Skeletal muscle tissue (tissue), 5 donors: ENCODE data around the gene SRSF1. TPM values are rescaled to one million over a fixed set of nuclear protein-coding genes. Genes with fewer than 3 reads are reported as not detected.

Source experiments
- H3K27ac ChIP-seq: one replicate; pipeline ENCODE4 v1.7.0; 2013; ENCODE audit warnings: mild to moderate bottlenecking, low read depth, low read length, inconsistent platforms
- H3K27me3 ChIP-seq, 3 donors: one replicate each; pipeline ENCODE4 v1.7.0; 2013; ENCODE audit warnings: low read length in 3 of 3; ENCODE audit not compliant: control insufficient read depth in 3 of 3, insufficient read depth in 3 of 3
- H3K36me3 ChIP-seq, 3 donors: one replicate each; pipeline ENCODE4 v1.7.0; 2013; ENCODE audit warnings: low read length in 3 of 3; ENCODE audit not compliant: control insufficient read depth in 3 of 3, insufficient read depth in 3 of 3
- H3K4me1 ChIP-seq, 3 donors: one replicate each; pipeline ENCODE4 v1.7.0; 2013; ENCODE audit warnings: low read length in 3 of 3, mild to moderate bottlenecking in 3 of 3; ENCODE audit not compliant: control insufficient read depth in 3 of 3, insufficient read depth in 3 of 3
- H3K4me3 ChIP-seq, 3 donors: one replicate each; pipeline ENCODE4 v1.7.0; 2013; ENCODE audit warnings: low read length in 3 of 3
- H3K9ac ChIP-seq, 3 donors: one replicate each; pipeline ENCODE4 v1.7.0; 2013; ENCODE audit warnings: low read length in 3 of 3, mild to moderate bottlenecking in 3 of 3, moderate library complexity in 2 of 3, low read depth in 1 of 3
- H3K9me3 ChIP-seq, 3 donors: one replicate each; pipeline ENCODE4 v1.7.0; 2013; ENCODE audit warnings: low read length in 3 of 3; ENCODE audit not compliant: control insufficient read depth in 3 of 3
- small RNA-seq: library from RNA; depleted of rRNA; stranded (forward); fragments of <200 nt; gene quantifications from one replicate; pipeline ENCODE3, GENCODE V24; 2014
- total RNA-seq: library from RNA; depleted of rRNA; stranded (reverse); fragments of >200 nt; gene quantifications from one replicate; pipeline ENCODE4 v1.2.3, GENCODE V29; 2014
- donor health status: Osteomylitis.

Gene SRSF1
- total RNA-seq, 1 donor from 2014 or later, result 224 TPM

- no peaks in the 10 kb centered on the region for H3K9me3 ChIP-seq
- no peaks in the 10 kb centered on the region for H3K27me3 ChIP-seq
- H3K36me3 ChIP-seq, result peaks cover 0 to 2% (median 0%) of the 10 kb centered on the region in 3 donors
- H3K27ac ChIP-seq, result no peak overlapping the region
- H3K4me3 ChIP-seq, result no peak overlapping the region
- peaks cover 36 to 40% (median 38%) of the 10 kb centered on the region in 3 donors for H3K4me1 ChIP-seq
- no peak overlapping the region for H3K9ac ChIP-seq
Observed at GRCh38 chr17:57957120-57957850, 49.8 kb downstream of the SRSF1 start.

DNA sequence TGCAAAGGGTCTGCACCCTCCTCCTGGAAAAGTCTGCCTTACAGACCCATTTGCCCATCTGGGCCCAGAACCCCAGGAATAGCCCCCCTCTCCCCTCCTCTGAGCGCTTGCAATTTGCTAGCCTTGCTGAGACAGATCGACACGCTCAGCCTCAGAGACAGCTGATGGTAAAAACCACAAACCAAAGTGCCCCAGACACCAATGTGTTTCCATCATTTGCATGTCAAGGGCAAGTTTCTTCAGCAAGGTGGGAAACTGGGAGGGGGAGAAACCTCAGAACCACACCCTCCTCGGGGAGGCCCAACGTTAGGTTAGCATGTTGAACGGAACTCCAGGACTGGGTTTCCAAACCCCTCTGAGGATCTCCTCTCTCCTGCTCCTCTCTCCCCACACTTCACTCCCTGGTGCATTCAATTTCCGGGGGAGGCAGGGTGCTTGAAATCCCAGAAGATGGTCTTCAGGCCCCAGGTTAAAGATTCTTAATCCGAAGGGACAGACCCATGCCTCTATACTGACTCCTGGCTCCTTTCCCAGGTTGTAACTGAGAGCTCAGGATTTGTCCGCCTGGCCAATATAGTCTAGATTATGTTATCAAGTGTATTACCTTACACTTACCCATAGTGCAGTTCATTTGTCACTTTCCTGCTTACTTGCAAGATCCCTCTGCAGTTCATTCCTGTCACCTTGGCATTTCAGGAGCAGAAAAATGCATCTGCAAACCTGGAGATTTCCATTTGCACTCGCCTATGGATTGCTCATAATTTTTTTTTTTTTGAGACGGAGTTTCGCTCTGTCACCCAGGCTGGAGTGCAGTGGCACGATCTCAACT is 50.5 kb downstream of the SRSF1 start:
- Histone ChIP-seq H3K4me3 (peak overlapping the region in 2 of 3 donors; percentile 79 to 86), H3K9ac (peak overlapping the region; percentile 36 to 89 (median 80)), H3K27ac (no peak overlapping the region), H3K4me1 (peaks cover 41 to 45% (median 45%) of the 10 kb centered on the region in 3 donors), H3K27me3 (no peaks in the 10 kb centered on the region), H3K36me3 (peaks cover 0 to 2% (median 0%) of the 10 kb centered on the region in 3 donors), H3K9me3 (no peaks in the 10 kb centered on the region)

DNA sequence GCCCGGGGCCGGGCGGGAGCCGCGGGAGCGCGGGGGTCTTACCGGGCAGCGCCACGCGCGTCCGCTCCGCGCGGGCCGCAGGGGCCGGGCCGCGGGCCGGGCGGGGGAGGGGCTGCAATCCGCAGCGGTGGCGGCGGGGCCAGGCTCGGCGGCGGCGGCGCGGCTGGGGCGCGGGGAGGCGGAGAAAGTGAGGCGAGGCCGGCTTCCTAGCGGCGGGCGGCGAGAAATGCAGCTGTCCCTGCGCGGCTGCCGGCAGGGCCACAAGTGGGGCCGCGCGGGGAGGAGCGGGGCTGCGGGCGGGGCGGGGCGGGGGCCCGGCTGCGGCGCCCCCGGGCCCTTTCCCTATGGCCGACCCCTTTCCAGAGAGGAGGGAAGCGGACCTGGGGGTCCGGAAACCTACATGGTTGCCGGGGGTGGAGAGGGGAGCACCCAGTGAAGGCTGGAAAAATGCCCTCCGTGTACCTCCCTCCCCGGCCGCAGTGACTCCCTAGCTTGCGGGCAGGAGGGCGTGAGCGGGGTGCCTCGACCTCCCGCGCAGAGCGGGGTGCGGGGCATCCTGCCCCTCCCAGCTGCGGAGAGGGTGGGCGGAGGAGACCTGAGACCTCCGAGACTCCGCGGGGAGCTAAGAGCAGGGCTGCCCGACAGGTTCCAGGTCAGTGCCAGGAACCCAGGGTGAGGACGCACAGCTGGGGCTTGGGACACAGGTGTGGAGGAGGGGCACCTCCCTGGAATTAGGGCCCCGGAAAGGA is 51.7 kb downstream of the SRSF1 start, which contains the start of gene CUEDC1:
Gene CUEDC1 (minus strand): TSS at position 230 of the 749 bp plus-strand sequence. CDS start 69,848 bp downstream, outside the sequence.
- H3K27ac ChIP-seq, result peak within 1 kb of the TSS; percentile 90
- H3K9me3 ChIP-seq, result no peaks in the 10 kb centered on the region
- H3K4me1 ChIP-seq, result peaks cover 49 to 56% (median 52%) of the 10 kb centered on the region in 3 donors
- H3K27me3 ChIP-seq, result no peaks in the 10 kb centered on the region
- peak within 1 kb of the TSS; percentile 85 to 89 (median 88) for H3K9ac ChIP-seq
- peak within 1 kb of the TSS; percentile 68 to 86 (median 79) for H3K4me3 ChIP-seq
- peaks cover 0 to 2% (median 0%) of the 10 kb centered on the region in 3 donors for H3K36me3 ChIP-seq

DNA sequence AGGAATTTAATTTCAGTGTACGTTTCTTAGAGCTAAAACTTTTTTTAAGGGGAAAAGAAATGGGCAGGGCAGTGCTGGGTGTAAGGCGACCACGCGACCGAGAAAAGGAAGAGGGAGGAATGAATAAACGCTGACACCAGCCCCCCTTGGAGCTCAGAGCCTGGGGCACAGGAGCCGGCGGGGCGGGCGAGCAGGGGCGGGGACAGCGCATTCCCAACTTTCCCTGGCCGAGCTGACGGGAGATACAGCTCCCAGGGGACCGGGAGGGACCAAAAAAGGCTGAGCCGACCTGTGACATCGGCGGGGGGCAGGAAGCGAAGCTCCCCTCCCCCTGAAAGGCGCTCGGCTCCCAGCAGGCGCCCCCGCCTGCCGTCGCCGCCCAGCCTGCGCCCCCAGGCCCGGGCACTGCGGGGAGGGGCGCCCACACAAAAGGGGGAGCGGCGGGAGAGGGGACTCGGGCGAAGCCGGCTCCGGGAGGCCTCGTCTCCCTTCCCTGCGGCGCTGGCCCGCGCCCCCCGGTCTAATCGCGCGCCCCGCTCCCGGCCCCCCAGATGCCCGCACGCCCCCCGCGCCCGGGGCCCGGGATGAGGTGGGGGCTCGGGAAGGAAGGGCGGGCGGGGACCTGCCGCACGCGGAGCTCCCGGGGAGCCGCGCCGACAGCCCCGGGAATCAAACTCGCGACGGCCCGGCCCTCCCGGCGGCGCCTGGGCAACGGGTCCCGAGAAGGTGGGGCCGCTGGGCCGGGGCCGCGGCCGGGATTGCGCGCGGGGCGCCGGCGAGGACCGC is 52.5 kb downstream of the SRSF1 start:
- Histone ChIP-seq H3K9me3 (no peaks in the 10 kb centered on the region), H3K27me3 (no peaks in the 10 kb centered on the region), H3K4me1 (peaks cover 54 to 63% (median 58%) of the 10 kb centered on the region in 3 donors), H3K27ac (peak overlapping the region; percentile 90), H3K9ac (peak overlapping the region; percentile 60 to 88 (median 85)), H3K36me3 (peaks cover 0 to 2% (median 0%) of the 10 kb centered on the region in 3 donors), H3K4me3 (peak overlapping the region; percentile 55 to 73 (median 73))

DNA sequence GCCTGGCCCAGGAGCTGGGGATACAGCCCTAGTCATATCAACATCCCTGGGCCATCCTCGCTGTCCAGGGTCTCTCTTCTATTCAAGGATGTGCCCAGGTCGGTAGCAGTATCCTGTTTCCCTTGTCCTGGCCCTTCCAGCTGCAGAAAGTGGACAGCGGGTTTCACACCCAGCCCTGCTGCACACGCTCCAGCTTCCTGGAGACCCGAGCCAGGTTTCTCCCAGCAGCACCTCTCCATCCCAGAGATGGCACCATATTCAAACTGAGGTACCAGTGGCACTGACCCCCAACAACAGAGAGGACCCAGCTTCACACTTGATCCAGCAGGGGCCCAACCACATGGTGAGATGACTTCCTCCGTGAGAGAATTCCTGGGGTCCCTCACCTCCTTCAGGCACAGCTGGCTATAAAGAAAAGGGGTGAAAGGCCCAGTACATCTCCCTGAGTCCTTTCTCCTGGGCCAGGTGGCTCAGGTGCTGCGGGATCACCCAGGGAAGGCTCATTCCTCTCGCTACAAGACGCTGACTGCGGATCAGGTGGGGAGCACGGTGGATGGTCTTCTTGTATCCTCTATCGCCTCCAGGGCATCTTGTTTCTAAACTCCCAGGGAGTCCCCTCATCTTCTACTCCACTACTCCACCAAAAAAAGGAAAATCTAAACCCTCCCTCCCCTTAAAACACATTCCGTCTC is 53.2 kb downstream of the SRSF1 start:
- peak overlapping the region; percentile 55 to 73 (median 73) for H3K4me3 ChIP-seq
- peak overlapping the region; percentile 90 for H3K27ac ChIP-seq
- H3K36me3 ChIP-seq, result peaks cover 0 to 2% (median 0%) of the 10 kb centered on the region in 3 donors
- no peaks in the 10 kb centered on the region for H3K9me3 ChIP-seq
- H3K9ac ChIP-seq, result peak overlapping the region; percentile 60 to 88 (median 85)
- no peaks in the 10 kb centered on the region for H3K27me3 ChIP-seq
- H3K4me1 ChIP-seq, result peaks cover 61 to 70% (median 66%) of the 10 kb centered on the region in 3 donors

Small RNAs within 50 kb of the gene (small RNA-seq; reads per million reads assigned to genes)
- not detected for gene AC015813.4

Other genes starting within 250 kb of the SRSF1 start
- gene MRPS23, start 157.2 kb downstream of the SRSF1 start, total RNA-seq, result 10.4 TPM
- gene CUEDC1, start 51.8 kb downstream of the SRSF1 start, total RNA-seq, result 10.4 TPM
- gene VEZF1, start 19.0 kb downstream of the SRSF1 start, total RNA-seq, result 30.3 TPM
- gene DYNLL2, start 76.2 kb upstream of the SRSF1 start, total RNA-seq, result 18.3 TPM
- gene OR4D1, start 141.1 kb upstream of the SRSF1 start, total RNA-seq, result not detected
- gene OR4D2, start 159.7 kb upstream of the SRSF1 start, total RNA-seq, result not detected
- 0.52 TPM for gene EPX, start 185.5 kb upstream of the SRSF1 start, total RNA-seq
- 10.4 TPM for gene MKS1, start 212.0 kb upstream of the SRSF1 start, total RNA-seq
- not detected for gene LPO, start 231.3 kb upstream of the SRSF1 start, total RNA-seq